ENCODE data around the gene HSDL1. TPM values are rescaled to one million over a fixed set of nuclear protein-coding genes. Genes with fewer than 3 reads are reported as not detected.

Gene HSDL1
- total and polyA plus RNA-seq, 4 donors, result 3.0 to 9.6 (median 5.3) TPM

DNA sequence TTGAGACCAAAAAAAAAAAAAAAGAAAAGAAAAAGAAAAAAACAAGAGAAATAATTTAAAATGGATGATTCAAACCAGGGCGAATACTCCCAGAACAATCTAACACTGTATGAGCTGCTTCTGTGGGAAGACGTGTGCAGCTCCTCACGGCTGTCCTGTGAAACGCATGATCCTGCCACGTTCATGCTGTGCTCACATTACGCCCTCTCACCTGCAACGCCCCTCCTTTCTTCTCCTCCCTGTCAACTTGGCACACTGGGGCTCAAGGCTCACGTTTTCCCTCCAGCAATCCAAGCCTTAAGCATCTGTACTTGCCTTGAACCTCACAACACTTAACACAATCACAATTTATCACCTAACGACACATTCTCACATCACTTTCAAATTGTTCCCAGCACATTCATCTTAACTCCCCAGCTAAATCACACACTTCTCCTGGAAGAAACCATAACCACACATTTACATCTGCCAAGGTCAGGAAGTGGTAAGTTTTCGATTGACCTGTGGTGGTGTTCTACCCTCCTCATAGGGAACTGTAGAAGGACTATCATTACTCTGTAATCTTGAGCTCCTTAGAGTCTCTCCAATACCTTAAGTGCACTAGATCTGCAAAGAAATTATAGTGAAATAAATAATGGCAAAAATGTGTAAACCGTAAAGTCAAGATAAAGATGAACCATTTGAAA is 57.4 kb downstream of the HSDL1 start:
- H3K4me1 ChIP-seq (ENCODE audit: control insufficient read depth in 4 of 4, insufficient read depth in 4 of 4, low read length in 3 of 4), result no peaks in the 10 kb centered on the region
- no peaks in the 10 kb centered on the region for H3K9me3 ChIP-seq (ENCODE audit: control insufficient read depth in 4 of 4, low read length in 3 of 4)
- WGBS, result 85% methylated on average over 11 of the region's 11 CpGs
- H3K9ac ChIP-seq (ENCODE audit: low read depth in 1 of 2, low read length in 2 of 2), result no peak overlapping the region
- no peaks in the 10 kb centered on the region for H3K27me3 ChIP-seq (ENCODE audit: control insufficient read depth in 4 of 4, insufficient read depth in 4 of 4, low read length in 3 of 4)
- peaks cover 0 to 74% (median 49%) of the 10 kb centered on the region in 4 donors for H3K36me3 ChIP-seq (ENCODE audit: control insufficient read depth in 4 of 4, insufficient read depth in 3 of 4, low read depth in 1 of 4, low read length in 3 of 4)
- no peak for DNase-seq (ENCODE audit: low spot score)
- TF ChIP-seq YY1 (IDR thresholded peaks at IDR 0.05) (no peak), TAF1 (conservative IDR thresholded peaks at IDR 0.05) (no peak), FOXA1 (IDR thresholded peaks at IDR 0.05) (no peak), EGR1 (IDR thresholded peaks at IDR 0.05; ENCODE audit: low read depth in 2 of 2) (no peak), RXRA (IDR thresholded peaks at IDR 0.05) (no peak), HNF4G (IDR thresholded peaks at IDR 0.05) (no peak), SP1 (IDR thresholded peaks at IDR 0.05) (no peak), NR2F2 (IDR thresholded peaks at IDR 0.05) (no peak), GABPA (IDR thresholded peaks at IDR 0.05 in 1 of 2, conservative IDR thresholded peaks at IDR 0.05 in 1 of 2) (no peak), FOXA2 (IDR thresholded peaks at IDR 0.05) (no peak), HNF4A (conservative IDR thresholded peaks at IDR 0.05) (no peak)
- TF ChIP-seq, protein P1, sequence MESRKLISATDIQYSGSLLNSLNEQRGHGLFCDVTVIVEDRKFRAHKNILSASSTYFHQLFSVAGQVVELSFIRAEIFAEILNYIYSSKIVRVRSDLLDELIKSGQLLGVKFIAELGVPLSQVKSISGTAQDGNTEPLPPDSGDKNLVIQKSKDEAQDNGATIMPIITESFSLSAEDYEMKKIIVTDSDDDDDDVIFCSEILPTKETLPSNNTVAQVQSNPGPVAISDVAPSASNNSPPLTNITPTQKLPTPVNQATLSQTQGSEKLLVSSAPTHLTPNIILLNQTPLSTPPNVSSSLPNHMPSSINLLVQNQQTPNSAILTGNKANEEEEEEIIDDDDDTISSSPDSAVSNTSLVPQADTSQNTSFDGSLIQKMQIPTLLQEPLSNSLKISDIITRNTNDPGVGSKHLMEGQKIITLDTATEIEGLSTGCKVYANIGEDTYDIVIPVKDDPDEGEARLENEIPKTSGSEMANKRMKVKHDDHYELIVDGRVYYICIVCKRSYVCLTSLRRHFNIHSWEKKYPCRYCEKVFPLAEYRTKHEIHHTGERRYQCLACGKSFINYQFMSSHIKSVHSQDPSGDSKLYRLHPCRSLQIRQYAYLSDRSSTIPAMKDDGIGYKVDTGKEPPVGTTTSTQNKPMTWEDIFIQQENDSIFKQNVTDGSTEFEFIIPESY (IDR thresholded peaks at IDR 0.05), result no peak
- TF ChIP-seq, protein P2, sequence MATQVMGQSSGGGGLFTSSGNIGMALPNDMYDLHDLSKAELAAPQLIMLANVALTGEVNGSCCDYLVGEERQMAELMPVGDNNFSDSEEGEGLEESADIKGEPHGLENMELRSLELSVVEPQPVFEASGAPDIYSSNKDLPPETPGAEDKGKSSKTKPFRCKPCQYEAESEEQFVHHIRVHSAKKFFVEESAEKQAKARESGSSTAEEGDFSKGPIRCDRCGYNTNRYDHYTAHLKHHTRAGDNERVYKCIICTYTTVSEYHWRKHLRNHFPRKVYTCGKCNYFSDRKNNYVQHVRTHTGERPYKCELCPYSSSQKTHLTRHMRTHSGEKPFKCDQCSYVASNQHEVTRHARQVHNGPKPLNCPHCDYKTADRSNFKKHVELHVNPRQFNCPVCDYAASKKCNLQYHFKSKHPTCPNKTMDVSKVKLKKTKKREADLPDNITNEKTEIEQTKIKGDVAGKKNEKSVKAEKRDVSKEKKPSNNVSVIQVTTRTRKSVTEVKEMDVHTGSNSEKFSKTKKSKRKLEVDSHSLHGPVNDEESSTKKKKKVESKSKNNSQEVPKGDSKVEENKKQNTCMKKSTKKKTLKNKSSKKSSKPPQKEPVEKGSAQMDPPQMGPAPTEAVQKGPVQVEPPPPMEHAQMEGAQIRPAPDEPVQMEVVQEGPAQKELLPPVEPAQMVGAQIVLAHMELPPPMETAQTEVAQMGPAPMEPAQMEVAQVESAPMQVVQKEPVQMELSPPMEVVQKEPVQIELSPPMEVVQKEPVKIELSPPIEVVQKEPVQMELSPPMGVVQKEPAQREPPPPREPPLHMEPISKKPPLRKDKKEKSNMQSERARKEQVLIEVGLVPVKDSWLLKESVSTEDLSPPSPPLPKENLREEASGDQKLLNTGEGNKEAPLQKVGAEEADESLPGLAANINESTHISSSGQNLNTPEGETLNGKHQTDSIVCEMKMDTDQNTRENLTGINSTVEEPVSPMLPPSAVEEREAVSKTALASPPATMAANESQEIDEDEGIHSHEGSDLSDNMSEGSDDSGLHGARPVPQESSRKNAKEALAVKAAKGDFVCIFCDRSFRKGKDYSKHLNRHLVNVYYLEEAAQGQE (IDR thresholded peaks at IDR 0.05), result no peak
- TF ChIP-seq, protein P3, sequence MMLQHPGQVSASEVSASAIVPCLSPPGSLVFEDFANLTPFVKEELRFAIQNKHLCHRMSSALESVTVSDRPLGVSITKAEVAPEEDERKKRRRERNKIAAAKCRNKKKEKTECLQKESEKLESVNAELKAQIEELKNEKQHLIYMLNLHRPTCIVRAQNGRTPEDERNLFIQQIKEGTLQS (IDR thresholded peaks at IDR 0.05), result no peak
- TF ChIP-seq, protein P4, sequence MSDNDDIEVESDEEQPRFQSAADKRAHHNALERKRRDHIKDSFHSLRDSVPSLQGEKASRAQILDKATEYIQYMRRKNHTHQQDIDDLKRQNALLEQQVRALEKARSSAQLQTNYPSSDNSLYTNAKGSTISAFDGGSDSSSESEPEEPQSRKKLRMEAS (IDR thresholded peaks at IDR 0.05), result no peak
- H3K4me3 ChIP-seq (ENCODE audit: low read depth in 1 of 3, low read length in 3 of 3), result no peak overlapping the region
- no peak overlapping the region for H3K27ac ChIP-seq (ENCODE audit: low read depth in 1 of 2, low read length in 2 of 2)

DNA sequence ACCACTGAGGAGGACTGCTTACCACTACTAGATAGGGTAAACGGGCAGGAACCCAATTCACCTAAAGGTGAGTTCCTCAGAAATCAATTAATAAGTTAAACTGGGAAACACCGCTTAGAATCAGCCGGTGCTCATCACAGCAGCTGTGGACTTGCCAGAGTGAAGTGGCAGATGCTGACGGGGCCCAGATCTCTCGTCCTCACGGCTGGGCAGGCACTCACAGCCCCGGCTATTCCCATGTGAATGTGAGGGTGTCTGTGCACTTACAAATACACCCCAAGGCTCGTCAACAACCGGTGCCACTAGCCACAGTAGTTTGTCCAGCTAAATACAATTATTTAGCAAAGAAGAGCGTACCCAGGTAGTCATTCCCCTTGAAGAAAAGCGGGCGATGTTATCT is 58.0 kb downstream of the HSDL1 start:
- 89% methylated on average over 12 of the region's 12 CpGs for WGBS
- no peak for DNase-seq (ENCODE audit: low spot score)
- no peaks in the 10 kb centered on the region for H3K9me3 ChIP-seq (ENCODE audit: control insufficient read depth in 4 of 4, low read length in 3 of 4)
- TF ChIP-seq RXRA (IDR thresholded peaks at IDR 0.05), result no peak
- TF ChIP-seq TAF1 (conservative IDR thresholded peaks at IDR 0.05), result no peak
- TF ChIP-seq, protein P2 (IDR thresholded peaks at IDR 0.05), result no peak
- TF ChIP-seq HNF4G (IDR thresholded peaks at IDR 0.05), result no peak
- TF ChIP-seq, protein P1 (IDR thresholded peaks at IDR 0.05), result no peak
- no peak for TF ChIP-seq EGR1 (IDR thresholded peaks at IDR 0.05; ENCODE audit: low read depth in 2 of 2)
- no peak for TF ChIP-seq FOXA2 (IDR thresholded peaks at IDR 0.05)
- TF ChIP-seq, protein P5, sequence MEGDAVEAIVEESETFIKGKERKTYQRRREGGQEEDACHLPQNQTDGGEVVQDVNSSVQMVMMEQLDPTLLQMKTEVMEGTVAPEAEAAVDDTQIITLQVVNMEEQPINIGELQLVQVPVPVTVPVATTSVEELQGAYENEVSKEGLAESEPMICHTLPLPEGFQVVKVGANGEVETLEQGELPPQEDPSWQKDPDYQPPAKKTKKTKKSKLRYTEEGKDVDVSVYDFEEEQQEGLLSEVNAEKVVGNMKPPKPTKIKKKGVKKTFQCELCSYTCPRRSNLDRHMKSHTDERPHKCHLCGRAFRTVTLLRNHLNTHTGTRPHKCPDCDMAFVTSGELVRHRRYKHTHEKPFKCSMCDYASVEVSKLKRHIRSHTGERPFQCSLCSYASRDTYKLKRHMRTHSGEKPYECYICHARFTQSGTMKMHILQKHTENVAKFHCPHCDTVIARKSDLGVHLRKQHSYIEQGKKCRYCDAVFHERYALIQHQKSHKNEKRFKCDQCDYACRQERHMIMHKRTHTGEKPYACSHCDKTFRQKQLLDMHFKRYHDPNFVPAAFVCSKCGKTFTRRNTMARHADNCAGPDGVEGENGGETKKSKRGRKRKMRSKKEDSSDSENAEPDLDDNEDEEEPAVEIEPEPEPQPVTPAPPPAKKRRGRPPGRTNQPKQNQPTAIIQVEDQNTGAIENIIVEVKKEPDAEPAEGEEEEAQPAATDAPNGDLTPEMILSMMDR (IDR thresholded peaks at IDR 0.05; ENCODE audit: low read depth, low read length, missing input control), result no peak
- TF ChIP-seq, protein P4 (IDR thresholded peaks at IDR 0.05), result no peak
- TF ChIP-seq HNF4A (conservative IDR thresholded peaks at IDR 0.05), result no peak

More for the DNA sequence above, 58.0 kb downstream of the HSDL1 start:
- Histone ChIP-seq H3K27me3 (ENCODE audit: control insufficient read depth in 4 of 4, insufficient read depth in 4 of 4, low read length in 3 of 4) (no peaks in the 10 kb centered on the region), H3K27ac (ENCODE audit: low read depth in 1 of 2, low read length in 2 of 2) (no peak overlapping the region), H3K4me1 (ENCODE audit: control insufficient read depth in 4 of 4, insufficient read depth in 4 of 4, low read length in 3 of 4) (no peaks in the 10 kb centered on the region), H3K36me3 (ENCODE audit: control insufficient read depth in 4 of 4, insufficient read depth in 3 of 4, low read depth in 1 of 4, low read length in 3 of 4) (peaks cover 0 to 71% (median 45%) of the 10 kb centered on the region in 4 donors), H3K9ac (ENCODE audit: low read depth in 1 of 2, low read length in 2 of 2) (no peak overlapping the region), H3K4me3 (ENCODE audit: low read depth in 1 of 3, low read length in 3 of 3) (no peak overlapping the region)
